ENCODE results near the gene HTR5A. TPM values are rescaled to one million over a fixed set of nuclear protein-coding genes. Genes with fewer than 3 reads are reported as not detected.

HTR5A gene
- total RNA-seq, 1 donor from 2014 or later = not detected

- DNase-seq = no peak
Observed at GRCh38 chr7:155093596-155093995, 23.5 kb downstream of the HTR5A start.

GRCh38 chr7:155094636-155095135, 24.6 kb downstream of the HTR5A start:
- DNase-seq = no peak

- DNase-seq = no peak
Observed at GRCh38 chr7:155097338-155097737, 27.2 kb downstream of the HTR5A start.

GRCh38 chr7:155103839-155104238, 33.7 kb downstream of the HTR5A start:
- no peak for DNase-seq

DNA sequence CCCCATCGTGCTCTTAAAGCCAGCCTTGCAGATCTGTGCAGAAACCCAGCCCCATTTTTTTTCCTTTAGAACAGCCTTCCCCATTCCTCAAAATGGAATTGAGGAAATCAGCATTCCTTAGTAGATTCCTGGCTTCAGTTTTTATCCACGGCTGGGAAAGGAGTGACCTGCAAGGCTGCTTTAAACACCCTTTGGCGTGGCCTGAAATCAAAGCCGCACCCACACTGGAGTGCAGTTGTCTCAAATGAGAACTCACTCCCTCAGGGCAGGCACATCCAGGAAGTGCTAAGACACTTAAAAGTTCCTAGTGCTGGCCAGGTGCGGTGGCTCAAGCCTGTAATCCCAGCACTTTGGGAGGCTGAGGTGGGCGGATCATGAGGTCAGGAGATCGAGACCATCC, 34.8 kb downstream of the HTR5A start:
- DNase-seq = no peak

DNA sequence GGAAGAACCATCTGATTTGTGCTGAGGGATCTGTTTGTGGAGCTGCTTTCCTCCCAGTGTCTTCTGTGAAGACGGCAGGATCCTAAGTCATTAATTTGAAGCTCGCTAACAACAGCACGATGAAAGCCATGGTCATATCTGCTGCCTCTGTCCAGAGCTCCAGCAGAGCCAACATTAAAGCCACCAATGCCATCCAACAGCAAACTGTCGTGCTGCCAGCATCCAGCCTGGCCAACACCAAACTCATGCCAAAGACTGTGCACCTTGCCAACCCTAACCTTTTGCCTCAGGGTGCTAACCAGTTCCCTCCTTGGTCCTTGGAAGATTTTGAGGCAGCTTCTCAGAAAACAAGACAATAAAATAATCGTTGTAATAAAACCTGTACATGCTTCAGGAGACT, 36.2 kb downstream of the HTR5A start:
- DNase-seq = no peak

DNA sequence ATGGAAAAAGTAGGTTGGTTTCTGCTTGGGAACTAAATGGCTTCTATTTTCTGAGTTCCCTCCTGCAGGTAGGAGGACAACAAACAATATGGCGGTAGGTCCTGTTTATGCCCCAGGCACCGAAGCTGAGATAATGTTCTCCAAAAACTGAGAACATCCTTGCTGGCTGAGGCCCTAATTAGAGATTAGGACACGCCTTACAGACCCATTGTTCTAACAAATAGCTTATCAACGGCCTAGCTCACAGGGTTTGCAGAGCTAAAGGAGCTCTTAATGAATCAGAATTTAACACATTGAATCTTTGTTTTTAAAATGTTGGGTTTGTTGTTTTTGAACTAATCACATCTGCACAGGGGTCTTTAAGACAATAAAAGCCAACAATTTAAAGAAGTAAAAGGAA, 37.0 kb downstream of the HTR5A start:
- no peak for DNase-seq

DNA sequence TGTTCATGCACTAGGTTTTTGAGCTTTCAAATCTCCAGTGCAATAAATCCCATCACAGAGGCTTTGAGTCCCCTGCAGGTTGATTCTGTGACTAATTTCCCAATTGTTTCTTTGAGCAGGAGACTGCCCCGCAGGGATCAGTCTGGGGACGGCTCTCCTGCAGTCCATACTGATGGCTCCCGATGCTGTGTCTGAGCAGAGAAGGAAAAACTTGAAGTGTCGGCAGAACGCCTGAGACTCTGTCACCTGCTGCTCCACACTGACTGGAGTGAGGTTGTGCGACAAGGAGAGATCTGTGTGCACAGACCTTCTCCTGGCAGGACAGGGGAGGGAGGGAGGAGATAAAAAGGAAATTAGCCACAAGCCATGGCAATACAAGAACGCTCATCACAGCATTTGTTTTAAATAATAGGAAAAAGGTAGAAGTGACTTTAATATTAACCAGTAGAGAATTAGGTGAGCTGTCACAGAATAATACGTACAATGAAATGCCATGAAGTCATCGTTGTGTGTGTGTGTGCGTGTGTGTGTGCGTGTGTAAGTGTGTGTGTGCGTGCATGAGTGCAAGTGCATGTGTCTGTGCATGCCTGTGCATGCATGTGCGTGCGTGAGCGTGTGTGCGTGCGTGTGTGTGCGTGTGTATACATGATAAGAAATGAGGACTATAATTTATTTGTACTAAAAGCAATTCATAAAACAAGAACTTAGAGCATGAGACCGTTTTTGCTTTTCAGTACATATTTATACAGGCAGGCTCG, 38.2 kb downstream of the HTR5A start:
- DNase-seq = no peak

DNA sequence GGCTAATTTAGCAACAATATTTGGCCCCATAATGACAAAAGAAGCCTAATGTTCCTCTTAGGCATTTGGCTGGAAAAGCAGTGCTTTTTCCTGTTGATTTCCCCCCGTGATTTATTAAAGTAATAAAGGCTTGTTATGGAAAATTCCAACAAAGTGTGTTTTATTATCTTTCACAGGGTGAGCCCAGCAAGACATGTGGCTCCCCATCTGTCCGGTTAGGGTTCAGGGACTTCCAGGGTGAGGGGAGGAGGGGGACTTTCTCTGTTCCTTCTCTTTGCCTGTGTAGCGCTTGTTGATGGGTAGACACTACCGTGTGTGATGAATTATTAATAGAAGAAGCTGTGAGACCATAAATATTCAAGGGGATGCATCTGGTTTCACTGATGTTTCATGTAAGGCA, 39.0 kb downstream of the HTR5A start:
- no peak for DNase-seq

- no peak for DNase-seq
Observed at GRCh38 chr7:155115288-155115687, 45.2 kb downstream of the HTR5A start.

GRCh38 chr7:155119801-155120382, 49.8 kb downstream of the HTR5A start:
- DNase-seq = no peak

GRCh38 chr7:155120460-155120859, 50.3 kb downstream of the HTR5A start:
- no peak for DNase-seq

DNA sequence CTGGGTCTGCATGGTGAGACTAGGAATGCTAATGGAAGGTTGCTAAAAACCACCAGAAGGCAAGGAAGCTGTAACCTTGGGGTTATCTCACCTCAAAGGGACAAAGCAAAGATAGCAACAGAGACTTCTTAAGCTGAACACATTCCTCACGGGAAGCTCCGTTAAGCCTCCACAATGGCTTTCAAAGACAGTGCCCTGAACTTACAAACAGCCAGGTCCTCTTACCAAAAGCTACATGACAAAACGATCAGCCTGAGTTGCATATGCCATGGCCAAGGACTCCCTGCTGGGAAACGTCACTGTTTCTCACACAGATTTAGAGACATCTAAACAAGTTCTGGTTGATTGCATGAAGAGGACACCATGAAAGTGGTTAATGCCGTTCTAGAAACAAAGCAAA, 52.7 kb downstream of the HTR5A start:
- DNase-seq = no peak

DNA sequence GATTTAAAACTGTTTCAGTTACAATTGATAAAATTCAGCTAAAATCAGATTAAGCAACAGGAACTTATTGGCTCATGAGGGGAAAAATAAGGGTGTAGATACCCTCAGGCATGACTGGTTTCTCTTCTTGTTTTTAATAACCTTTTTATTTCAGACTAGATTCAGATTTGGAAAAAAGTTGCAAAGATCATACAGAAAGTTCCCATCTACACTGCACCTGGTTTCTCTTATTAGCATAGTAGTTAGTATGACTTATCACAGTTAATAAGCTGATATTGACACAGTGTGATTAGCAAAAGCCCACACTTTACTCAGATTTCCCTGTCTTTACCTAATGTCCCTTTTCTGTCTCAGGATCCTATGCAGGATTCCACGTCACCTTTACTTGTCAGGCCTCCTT, 53.3 kb downstream of the HTR5A start:
- DNase-seq = no peak

- DNase-seq = no peak
Observed at GRCh38 chr7:155124706-155125105, 54.6 kb downstream of the HTR5A start.

- DNase-seq = no peak
Observed at GRCh38 chr7:155129186-155129585, 59.1 kb downstream of the HTR5A start.

DNA sequence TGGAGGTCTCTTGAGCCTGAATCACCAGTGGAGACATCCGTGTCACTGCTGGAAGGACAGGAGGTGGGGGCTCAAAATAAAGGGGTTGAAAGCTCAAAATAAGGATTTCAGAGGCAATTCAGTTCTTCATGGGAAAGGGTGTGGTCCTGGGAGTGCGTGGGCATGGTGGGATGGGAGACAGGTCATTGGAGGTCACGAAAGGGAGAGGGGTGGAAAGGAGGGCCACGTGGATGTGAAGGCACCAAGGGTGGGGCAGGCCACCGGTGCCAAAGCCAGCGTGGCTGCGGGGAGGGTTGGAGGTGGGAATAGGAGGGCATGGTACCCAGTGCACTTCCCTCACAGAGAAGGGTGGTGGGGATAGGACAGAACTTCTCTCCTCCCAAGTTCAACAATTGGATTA, 59.7 kb downstream of the HTR5A start:
- DNase-seq = no peak

- no peak for DNase-seq
Observed at GRCh38 chr7:155130493-155130892, 60.4 kb downstream of the HTR5A start.

GRCh38 chr7:155131090-155131489, 61.0 kb downstream of the HTR5A start:
- DNase-seq = no peak

DNA sequence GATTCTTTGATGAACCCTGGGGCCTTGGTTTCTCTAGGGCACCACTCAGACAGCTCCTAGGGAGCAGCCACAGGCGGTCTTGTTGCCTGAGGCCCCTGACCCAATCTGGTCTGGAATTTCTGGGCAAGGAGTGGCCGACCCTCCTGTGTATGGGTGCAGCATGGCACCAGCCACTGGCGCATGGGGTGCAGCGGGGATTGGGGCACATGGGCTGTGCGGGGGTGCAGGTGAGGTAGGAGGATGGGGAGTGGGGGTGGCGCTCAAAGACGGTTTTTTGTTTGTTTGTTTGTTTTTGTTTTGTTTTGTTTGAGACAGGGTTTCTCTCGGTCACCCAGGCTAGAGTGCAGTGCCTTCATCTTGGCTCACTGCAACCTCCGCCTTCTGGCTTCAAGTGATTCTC, 62.3 kb downstream of the HTR5A start:
- no peak for DNase-seq

- no peak for DNase-seq
Observed at GRCh38 chr7:155136619-155137243, 66.6 kb downstream of the HTR5A start.

All from dermis blood vessel endothelial cell (primary cell).